Activated CD4-positive, alpha-beta T cell treated with anti-CD3 and anti-CD28 coated beads for 48 hours (primary cell): ENCODE data around the gene TFEB.

Experiments
- DNase-seq: peaks from one replicate; pipeline ENCODE4 v3.0.0-alpha.2; 2020

The TFEB gene

GRCh38 chr6:41687501-41688175 is 47.8 kb downstream of the TFEB start:
- no peak for DNase-seq

GRCh38 chr6:41685641-41686380 is 49.6 kb downstream of the TFEB start:
- no peak for DNase-seq

- no peak for DNase-seq
Observed at GRCh38 chr6:41684311-41685180, 50.9 kb downstream of the TFEB start.

DNA sequence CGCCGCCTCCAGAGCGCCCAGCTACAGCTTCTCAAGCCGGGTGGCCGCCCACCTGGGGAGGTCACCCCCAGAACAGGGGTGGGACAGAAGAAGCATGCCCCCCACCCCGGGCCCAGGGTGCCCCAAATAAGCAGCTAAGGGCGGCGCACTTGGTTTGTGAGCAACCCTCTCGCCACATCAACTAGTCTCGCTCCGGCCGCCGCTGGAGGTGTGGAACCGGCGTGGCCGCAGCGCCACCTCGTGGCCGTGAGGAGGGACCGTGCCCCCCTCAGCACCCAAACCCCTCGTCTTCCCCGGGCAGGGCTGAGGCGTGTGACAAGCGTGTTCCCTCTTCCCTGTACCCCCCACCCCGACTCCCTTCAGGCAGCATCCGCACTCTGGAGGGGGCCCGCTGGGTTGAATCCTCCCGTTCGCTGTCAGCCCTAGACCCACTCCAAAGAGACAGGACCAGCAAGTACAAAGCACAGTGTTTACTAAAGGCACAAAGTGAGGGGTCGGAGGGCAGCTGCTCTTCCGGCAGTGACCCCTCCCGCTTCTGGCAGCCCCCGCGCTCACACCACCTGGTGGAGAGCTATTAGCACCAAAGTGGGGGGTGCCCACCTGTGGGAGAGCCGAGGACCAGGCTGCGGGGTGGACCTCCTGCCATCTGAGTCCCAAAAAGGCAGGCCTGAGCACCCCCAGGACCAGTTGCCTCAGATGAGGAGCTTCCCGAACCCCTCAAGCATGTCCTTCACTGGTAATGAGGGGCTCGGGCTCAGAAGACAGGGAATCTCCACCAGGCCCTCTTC is 51.7 kb downstream of the TFEB start:
- DNase-seq = peak; percentile 88

DNA sequence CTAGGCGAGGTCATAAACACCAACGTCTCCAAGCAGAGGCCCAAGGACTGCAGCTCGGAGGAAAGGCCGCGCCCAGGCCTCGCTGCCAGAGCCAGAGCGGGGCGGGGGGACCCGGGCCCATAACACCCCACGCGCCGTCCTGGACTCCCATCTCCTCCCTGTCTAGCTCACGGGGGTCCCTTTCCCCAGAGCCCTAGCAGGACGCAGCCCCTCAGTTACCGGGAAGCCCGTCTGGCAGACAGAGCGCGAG is 52.2 kb downstream of the TFEB start:
- DNase-seq = no peak

- DNase-seq = peak; percentile 16
Observed at GRCh38 chr6:41682497-41683272, 52.7 kb downstream of the TFEB start.

DNA sequence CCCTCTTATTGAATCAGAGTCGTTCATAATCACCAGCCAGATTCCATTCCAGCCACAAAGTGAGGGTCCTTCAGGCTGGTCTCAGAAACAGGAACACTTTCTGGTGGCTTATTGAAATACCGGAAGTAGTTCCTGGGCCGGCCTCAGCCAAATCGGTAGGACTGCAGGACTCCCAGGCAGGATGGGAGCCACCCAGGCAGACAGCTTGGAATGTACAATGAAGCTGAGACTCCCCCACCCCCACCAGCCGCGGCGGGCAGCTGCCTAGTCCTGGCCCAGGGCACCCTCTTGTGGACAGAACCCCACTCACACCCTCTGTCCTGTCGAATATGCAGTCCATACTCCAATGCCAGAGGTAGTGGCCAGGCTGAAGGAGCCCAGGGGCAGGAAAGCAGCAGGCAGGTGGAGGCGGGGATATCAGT is 53.3 kb downstream of the TFEB start:
- DNase-seq = peak; percentile 87

DNA sequence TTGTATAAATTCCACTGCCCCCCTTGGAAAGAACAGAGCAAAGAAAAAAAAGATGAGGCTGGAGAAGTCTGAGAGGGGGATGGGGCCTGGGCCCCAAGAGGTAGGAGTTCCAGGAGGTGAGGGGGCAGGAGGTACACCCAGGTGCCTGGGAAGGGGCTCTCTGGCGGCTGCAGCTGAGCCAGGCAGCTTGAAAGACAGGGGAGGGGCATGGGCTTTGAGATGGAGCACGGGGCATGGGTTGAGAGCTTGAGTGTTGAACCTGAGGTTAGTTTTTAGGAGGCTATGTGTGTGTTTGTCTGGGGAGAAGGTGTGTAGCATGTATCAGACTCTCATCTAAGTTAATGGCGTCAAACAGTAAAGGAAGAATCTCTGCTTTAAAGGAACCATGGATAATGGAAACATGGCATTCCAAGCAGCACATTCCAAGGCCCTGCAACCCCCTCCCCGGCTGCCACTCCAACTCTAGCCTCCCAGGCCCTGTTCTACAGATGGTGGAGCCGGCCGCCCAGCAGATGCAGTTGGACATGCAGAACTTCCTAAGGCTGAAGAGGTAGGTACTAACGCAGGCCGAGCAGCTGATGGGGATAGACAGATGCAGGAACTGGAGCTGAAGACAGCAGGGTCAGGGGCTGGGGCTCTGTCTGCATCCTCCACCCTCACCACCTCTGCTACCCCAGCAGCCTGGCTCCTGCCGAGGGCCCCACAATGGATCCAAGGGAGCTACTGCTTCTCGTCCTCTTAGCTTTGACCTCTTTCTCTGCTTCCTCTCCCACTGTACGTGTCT is 55.0 kb downstream of the TFEB start:
- no peak for DNase-seq

GRCh38 chr6:41679696-41680095 is 55.7 kb downstream of the TFEB start:
- no peak for DNase-seq

GRCh38 chr6:41678511-41679084 is 56.8 kb downstream of the TFEB start:
- no peak for DNase-seq

DNA sequence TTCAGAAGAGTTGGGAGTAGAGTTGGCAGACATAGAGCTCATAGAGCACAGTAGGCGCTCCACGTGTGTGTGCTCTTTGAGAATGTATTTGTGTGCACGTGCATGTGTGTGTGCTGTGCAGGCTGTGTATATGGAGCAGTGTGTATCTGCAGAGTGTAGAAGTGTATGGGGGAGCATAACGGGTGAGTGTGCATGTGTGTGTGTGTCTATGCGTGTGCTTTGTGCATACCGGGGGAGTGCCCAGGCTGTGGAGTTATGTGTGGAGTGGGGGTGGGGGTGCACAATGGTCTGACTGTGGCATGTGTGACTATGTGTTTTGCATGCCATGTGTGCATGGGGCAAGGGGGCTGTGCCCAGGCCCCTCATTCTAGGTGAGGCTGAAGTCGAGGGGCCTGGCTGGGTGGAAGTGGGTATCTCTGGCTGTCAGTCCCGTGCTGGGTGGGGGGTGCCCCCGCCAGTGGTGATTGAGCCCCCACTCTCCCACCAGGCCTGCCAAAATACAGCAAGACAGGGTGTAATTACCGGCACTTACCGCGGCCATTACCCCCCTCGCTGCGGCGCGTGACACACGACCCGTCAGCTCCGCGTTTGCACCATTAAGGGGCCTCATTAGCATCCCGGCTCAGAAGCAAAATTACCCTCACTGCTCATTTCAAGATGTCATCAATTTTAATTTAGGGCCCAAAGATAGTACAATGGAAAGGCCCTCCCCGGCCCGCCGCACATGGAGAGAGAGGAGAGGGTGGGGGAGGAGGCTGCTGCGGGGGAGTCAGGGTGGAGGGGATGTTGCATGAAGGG is 58.1 kb downstream of the TFEB start:
- no peak for DNase-seq

DNA sequence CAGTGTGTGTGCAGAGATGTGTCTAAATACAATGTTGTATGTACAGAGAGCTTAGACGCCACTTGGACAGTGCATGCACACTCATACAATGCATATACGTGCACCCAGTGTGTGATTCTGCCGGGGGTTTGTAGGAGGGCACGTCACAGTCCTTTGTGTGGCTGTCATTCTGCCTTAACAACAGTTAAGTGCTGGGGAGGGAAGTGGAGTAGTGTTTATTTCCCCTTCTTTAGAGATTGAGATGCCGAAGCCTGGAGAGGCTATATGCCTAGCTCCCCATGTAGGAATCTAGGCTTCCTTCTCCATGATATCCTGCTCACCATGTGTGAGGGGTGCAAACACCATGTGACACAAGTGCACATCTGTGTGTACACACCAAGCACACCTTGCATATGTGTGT is 59.0 kb downstream of the TFEB start:
- DNase-seq = no peak

DNA sequence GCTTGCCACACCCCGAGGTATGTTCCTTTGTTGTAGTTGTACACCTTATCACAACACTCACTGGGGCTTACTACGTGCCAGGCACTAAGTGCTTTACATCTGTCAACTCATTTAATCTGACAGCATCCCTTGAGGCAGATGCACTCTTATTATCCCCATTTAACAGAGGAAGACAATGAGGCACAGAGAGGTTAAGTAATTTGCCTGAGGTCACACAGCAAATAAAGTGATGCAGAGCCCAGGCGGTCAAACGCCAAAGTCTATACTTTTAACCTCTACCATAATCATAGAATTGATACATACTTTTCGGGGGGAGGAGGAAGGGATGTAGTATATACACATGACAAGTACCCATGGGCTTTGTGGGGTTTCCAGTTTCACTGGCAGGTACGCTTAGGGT is 59.4 kb downstream of the TFEB start:
- no peak for DNase-seq

DNA sequence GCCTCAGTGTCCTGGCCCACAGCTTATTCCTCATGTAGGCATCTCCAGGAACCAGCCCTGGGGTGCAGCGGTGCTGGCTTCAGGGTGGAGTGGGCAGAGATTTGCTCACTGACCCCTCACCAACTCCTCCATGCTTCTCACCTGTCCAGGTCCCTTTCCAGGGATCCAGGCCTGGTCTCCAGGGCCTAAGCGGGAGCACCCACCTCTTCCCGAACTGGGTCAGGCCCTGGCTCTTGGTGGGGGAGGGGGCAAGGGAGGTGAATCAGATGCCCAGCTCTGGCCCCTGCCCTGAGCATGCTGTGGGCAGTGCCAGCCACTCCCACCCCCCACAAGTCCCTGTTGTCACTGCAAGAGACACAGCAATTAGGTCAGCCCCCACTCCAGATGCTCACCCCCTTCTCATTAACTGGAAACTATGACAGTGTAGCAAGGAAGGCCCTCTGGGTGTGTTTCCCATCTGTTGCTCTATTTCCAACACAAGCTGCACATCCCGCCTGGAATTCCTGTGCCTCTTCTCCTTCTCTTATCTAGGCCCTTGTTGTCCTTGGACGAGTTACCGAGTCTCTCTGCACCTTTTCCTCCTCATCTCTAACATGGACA is 60.1 kb downstream of the TFEB start:
- no peak for DNase-seq

DNA sequence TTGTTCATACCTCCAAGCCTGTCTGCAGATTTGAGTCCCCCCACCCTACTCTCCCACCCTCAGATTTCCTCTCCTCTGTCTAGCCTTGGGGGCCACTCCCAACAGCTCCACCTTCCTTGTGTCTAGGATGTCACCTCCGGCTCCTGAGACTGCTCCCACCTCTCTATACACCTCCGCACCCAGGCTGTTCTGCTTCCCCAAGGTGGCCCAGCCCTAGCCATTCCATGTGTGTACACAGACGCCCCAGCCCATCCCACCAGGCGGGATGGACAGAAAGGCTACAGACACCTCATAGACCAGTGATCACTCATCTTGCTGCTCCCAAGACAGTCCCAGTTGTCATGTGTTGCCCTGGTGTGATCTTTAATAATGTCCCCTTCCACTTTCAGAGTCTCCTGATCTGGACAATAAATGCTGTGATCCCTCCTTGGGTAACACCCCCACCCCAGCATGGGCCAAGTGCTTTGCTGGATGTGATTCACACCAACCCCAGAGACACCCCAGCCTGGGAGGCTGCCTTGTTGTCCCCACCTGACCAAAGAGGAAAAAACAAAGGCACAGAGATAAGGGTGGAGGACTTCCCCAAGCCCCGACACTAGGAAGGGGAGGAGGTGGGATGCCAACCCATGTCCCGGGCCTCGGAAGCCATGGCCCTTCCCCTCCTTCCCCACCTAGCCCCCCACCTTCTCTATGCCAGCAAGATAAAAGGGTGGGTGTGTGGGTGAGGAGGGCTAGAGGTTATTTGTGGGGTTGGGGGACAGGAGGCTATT is 61.0 kb downstream of the TFEB start:
- no peak for DNase-seq

DNA sequence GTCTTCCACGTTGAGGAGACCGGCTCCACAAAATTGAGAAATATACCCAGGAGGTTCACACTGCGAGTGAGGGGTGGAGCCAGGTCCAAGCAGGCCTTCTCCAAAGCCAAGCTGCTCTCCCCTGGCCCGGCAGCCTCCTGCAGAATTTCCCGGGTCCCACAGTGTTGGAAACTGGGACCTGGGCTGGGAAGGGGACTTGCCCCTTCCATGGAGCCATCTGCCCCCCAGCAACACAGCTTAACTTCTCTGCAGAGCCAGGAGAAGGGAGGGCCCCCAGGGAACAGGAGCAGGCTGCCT is 61.8 kb downstream of the TFEB start:
- no peak for DNase-seq

- DNase-seq = no peak
Observed at GRCh38 chr6:41672816-41673703, 62.3 kb downstream of the TFEB start.

DNA sequence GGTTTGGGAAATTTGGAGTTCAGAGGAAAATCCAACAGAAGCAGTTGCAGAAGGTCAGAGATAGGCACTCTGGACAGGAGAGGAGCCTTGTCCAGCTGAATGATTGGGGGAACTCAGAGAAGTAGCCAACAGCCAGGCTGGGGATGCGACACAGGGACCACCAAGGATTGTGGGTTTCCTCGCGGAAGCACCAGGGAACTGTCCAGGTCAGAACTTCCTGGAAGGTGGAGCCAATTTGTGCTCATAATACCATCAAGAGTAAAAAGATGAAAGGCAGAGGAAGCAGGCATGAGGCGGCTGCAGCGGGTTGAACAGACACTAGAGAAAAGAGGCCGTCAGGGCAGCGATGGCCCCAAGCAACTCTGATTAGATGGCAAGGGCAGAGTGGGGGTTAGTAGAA is 63.4 kb downstream of the TFEB start:
- no peak for DNase-seq
